ENCODE data around the gene ARFGEF3.

Gene ARFGEF3

DNA sequence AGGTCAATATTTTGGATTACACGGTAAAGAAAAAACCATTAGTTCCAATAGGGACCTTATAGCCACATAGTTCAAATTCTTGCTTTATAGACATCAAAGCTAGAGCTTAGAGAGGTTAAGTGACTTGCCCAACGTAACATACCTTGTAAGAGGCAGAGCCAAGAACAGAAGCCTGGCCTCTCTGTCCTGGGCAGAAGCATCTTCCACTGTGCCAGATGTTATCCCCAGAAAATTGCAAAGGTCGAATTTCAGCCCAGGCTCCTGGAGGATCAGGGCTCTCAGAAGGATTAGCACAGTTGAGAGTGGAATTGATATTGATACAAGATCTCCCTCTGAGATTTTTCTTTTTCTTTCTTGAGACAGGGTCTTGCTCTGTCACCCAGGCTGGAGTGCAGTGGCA lies 222.0 kb downstream of the ARFGEF3 start:
- no peak overlapping the region for H3K27ac ChIP-seq (ENCODE audit: insufficient read depth, low read depth, low read length, poor library complexity, severe bottlenecking)
- 85 to 90% methylated on average over 3 of the region's 3 CpGs for WGBS, 2 experiments

DNA sequence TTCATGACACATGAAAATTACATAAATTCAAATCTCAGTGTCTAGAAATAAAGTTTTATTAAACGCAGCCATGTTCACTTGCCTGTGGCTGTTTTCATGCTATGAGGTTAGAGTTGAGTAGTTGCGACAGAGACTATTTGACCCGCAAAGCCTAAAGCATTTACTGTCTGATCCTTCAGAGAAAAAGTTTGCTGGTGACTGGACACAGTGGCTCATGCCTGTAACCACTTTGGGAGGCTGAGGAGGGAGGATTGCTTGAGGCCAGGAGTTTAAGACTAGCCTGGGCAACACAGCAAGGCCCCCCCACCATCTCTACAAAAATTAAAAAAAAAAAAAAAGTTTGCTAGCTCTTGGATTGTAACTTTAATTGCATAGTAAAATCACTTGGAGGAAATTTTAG lies 225.2 kb downstream of the ARFGEF3 start:
- Histone ChIP-seq H3K9me3 (ENCODE audit: control insufficient read depth, low read length) (no peaks in the 10 kb centered on the region), H3K36me3 (ENCODE audit: control insufficient read depth, insufficient read depth, low read length) (no peaks in the 10 kb centered on the region), H3K27ac (ENCODE audit: insufficient read depth, low read depth, low read length, poor library complexity, severe bottlenecking) (no peak overlapping the region), H3K4me1 (ENCODE audit: control insufficient read depth, insufficient read depth, low read length) (no peaks in the 10 kb centered on the region), H3K27me3 (ENCODE audit: control insufficient read depth, insufficient read depth, low read length, poor library complexity, severe bottlenecking) (no peaks in the 10 kb centered on the region), H3K4me3 (ENCODE audit: insufficient read depth, low read depth, low read length) (no peak overlapping the region)
- WGBS, 2 experiments: 93 to 98% methylated on average over 3 of the region's 3 CpGs

More for the DNA sequence above, 222.0 kb downstream of the ARFGEF3 start:
- Histone ChIP-seq H3K4me3 (ENCODE audit: insufficient read depth, low read depth, low read length) (no peak overlapping the region), H3K27me3 (ENCODE audit: control insufficient read depth, insufficient read depth, low read length, poor library complexity, severe bottlenecking) (no peaks in the 10 kb centered on the region), H3K36me3 (ENCODE audit: control insufficient read depth, insufficient read depth, low read length) (no peaks in the 10 kb centered on the region), H3K4me1 (ENCODE audit: control insufficient read depth, insufficient read depth, low read length) (no peaks in the 10 kb centered on the region), H3K9me3 (ENCODE audit: control insufficient read depth, low read length) (no peaks in the 10 kb centered on the region)

GRCh38 chr6:138387577-138388368 lies 226.0 kb downstream of the ARFGEF3 start:
- H3K4me3 ChIP-seq (ENCODE audit: insufficient read depth, low read depth, low read length): no peak overlapping the region
- no peaks in the 10 kb centered on the region for H3K36me3 ChIP-seq (ENCODE audit: control insufficient read depth, insufficient read depth, low read length)
- no peak overlapping the region for H3K27ac ChIP-seq (ENCODE audit: insufficient read depth, low read depth, low read length, poor library complexity, severe bottlenecking)
- no peaks in the 10 kb centered on the region for H3K27me3 ChIP-seq (ENCODE audit: control insufficient read depth, insufficient read depth, low read length, poor library complexity, severe bottlenecking)
- no peaks in the 10 kb centered on the region for H3K9me3 ChIP-seq (ENCODE audit: control insufficient read depth, low read length)
- H3K4me1 ChIP-seq (ENCODE audit: control insufficient read depth, insufficient read depth, low read length): no peaks in the 10 kb centered on the region
- 92 to 95% methylated on average over 8 of the region's 8 CpGs for WGBS, 2 experiments

DNA sequence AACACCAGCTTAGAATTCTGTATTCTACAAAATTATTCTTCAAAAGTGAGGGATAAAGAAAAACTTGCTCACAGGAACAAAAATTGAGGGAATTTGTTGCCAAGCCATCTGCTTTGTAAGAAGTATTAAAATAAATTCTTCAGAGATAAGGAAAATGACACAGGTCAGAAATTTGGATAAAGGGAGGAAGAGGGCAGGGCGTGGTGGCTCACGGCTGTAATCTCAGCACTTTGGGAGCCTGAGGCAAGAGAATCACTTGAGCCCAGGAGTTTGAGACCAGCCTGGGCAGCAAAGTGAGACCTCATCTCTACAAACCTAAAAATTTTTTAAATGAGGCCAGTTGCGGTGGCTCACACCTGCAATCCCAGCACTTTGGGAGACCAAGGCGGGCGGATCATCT lies 227.8 kb downstream of the ARFGEF3 start:
- Histone ChIP-seq H3K9me3 (ENCODE audit: control insufficient read depth, low read length) (no peaks in the 10 kb centered on the region), H3K4me1 (ENCODE audit: control insufficient read depth, insufficient read depth, low read length) (no peaks in the 10 kb centered on the region), H3K27ac (ENCODE audit: insufficient read depth, low read depth, low read length, poor library complexity, severe bottlenecking) (no peak overlapping the region), H3K27me3 (ENCODE audit: control insufficient read depth, insufficient read depth, low read length, poor library complexity, severe bottlenecking) (no peaks in the 10 kb centered on the region), H3K36me3 (ENCODE audit: control insufficient read depth, insufficient read depth, low read length) (no peaks in the 10 kb centered on the region), H3K4me3 (ENCODE audit: insufficient read depth, low read depth, low read length) (no peak overlapping the region)
- WGBS, 2 experiments: 94 to 96% methylated on average over 5 of the region's 5 CpGs

Measured in ectodermal cell (in vitro differentiated cells).